Spleen (tissue), 11 donors: ENCODE results near the gene CD274. TPM values are rescaled to one million over a fixed set of nuclear protein-coding genes. Genes with fewer than 3 reads are reported as not detected.
"Not testable (repeated sequence)": the region's sequence is repeated elsewhere in the genome, so short reads cannot be mapped to it uniquely, and the experiment has no call there.

Experiments used
- DNase-seq: peaks from one replicate; pipeline ENCODE4 v3.0.0-alpha.2; 2020
- H3K27ac ChIP-seq, 8 donors: fragments of 200-600 bp; sonication (generic) in 7 of 8; 1 replicate in 4 of 8; 2 replicates in 4 of 8; pipeline versions ENCODE4 v1.5.0 to v1.8.0; 2016 to 2021; ENCODE audit warnings: inconsistent platforms in 4 of 8, mild to moderate bottlenecking in 4 of 8, moderate library complexity in 1 of 8
- H3K27me3 ChIP-seq, 7 donors: fragments of 200-600 bp; sonication (generic) in 6 of 7; replicated peaks in 1 of 7; 1 replicate in 4 of 7; 2 replicates in 3 of 7; pipeline versions ENCODE4 v1.5.0 to v1.8.0; 2016 to 2021; ENCODE audit warnings: inconsistent platforms in 3 of 7, mild to moderate bottlenecking in 1 of 7
- H3K36me3 ChIP-seq, 6 donors: fragments of 200-600 bp; sonication (generic) in 5 of 6; 1 replicate in 4 of 6; 2 replicates in 2 of 6; pipeline versions ENCODE4 v1.5.0 to v1.8.0; 2016 to 2021; ENCODE audit warnings: inconsistent platforms in 2 of 6
- H3K4me1 ChIP-seq, 6 donors: fragments of 200-600 bp; sonication (generic) in 5 of 6; 1 replicate in 3 of 6; 2 replicates in 3 of 6; pipeline versions ENCODE4 v1.5.0 to v1.8.0; 2016 to 2021; ENCODE audit warnings: inconsistent platforms in 3 of 6
- H3K4me3 ChIP-seq, 8 donors: fragments of 200-600 bp; sonication (generic) in 7 of 8; 1 replicate in 4 of 8; 2 replicates in 4 of 8; pipeline versions ENCODE4 v1.5.0 to v1.8.0; 2016 to 2021; ENCODE audit warnings: inconsistent platforms in 4 of 8, mild to moderate bottlenecking in 4 of 8, moderate library complexity in 2 of 8
- H3K9me3 ChIP-seq, 8 donors: fragments of 200-600 bp; sonication (generic) in 7 of 8; 1 replicate in 4 of 8; 2 replicates in 4 of 8; pipeline versions ENCODE4 v1.5.0 to v1.8.0; 2016 to 2021; ENCODE audit warnings: inconsistent platforms in 4 of 8
- CTCF ChIP-seq, 11 experiments: fragments of 200-600 bp in 7 of 11; fragments of 450-650 bp in 4 of 11; sonication (generic) in 4 of 11; IDR thresholded peaks in 8 of 11; conservative IDR thresholded peaks in 3 of 11; 1 replicate in 7 of 11; 2 replicates in 4 of 11; pipeline versions ENCODE4 v1.4.0 to v1.8.0; 2016 to 2021; ENCODE audit warnings: antibody characterized with exemption in 11 of 11, inconsistent platforms in 4 of 11, mild to moderate bottlenecking in 1 of 11
- POLR2A ChIP-seq, 3 donors: fragments of 450-650 bp; IDR thresholded peaks; one replicate each; pipeline ENCODE4 v1.5.1; 2017; ENCODE audit warnings: antibody characterized with exemption in 3 of 3, mild to moderate bottlenecking in 1 of 3
- POLR2AphosphoS5 ChIP-seq, 3 donors: sonication (generic); formaldehyde crosslinking; IDR thresholded peaks; one replicate each; pipeline ENCODE4 v1.5.1; 2017; ENCODE audit warnings: antibody characterized with exemption in 3 of 3
- WGBS, 5 donors: extraction: QIAGEN DNeasy Blood & Tissue Kit in 3 of 5; methylation state at CpG; one replicate each; pipeline versions ENCODE4 v1.1.5 to v1.1.7; 2013 to 2018; 5-methylcytosine and 5-hydroxymethylcytosine counted together
- intact Hi-C: fragments of 100-400 bp; cut with DNase I; formaldehyde crosslinking; loops from one replicate; pipeline ENCODE4 v1.15.0; 2023; ENCODE audit warnings: low total_unique reads
- polyA plus RNA-seq, 3 donors: library from polyadenylated mRNA; stranded (reverse); fragments of 200-250 nt; gene quantifications; one replicate each; pipeline ENCODE4 v1.2.1, GENCODE V29; 2013
- total RNA-seq, 7 donors: library from RNA; depleted of rRNA in 3 of 7; stranded (reverse); fragments of >200 nt in 3 of 7; fragmentation: NEBNext Ultra II Directional in 4 of 7; extraction: Animal tissue kit (Norgen Biotek cat#: 25700) in 4 of 7; gene quantifications; one replicate each; pipeline versions ENCODE4 v1.1.0 to v1.2.1, GENCODE V29; 2016 to 2021
- donor health status: healthy with polysubstance abuse.
- donor health status: DM: no; HTN: no; CAD: no; lungs with moderate emphysema.
- donor health status: DM: no; HTN: no; CAD: no.
- donor health status: Bipolar disorder and iron deficiency.
- donor health status: healthy.
- donor health status: DM: no; HTN: no; CAD: no.
- donor health status: DM: yes; HTN: yes; CAD: no.

The CD274 gene
- total and polyA plus RNA-seq, 10 donors, result 1.8 to 34.8 (median 25.5) TPM

- intact Hi-C loops, result loop anchor here (10.0 kb wide), 1 partner anchor 699 kb away; the partner anchor contains the start of gene AK3
Observed at GRCh38 chr9:5443850-5444249, 6.5 kb upstream of the CD274 start.

GRCh38 chr9:5445096-5445495, 5.2 kb upstream of the CD274 start:
- WGBS, 5 donors, result 91 to 96% (median 91%) methylated on average over 4 of the region's 4 CpGs

More at GRCh38 chr9:5443850-5444249, 6.5 kb upstream of the CD274 start:
- H3K4me3 ChIP-seq, result no peak overlapping the region
- H3K9me3 ChIP-seq, result no peaks in the 10 kb centered on the region
- H3K36me3 ChIP-seq, result no peaks in the 10 kb centered on the region
- no peaks in the 10 kb centered on the region for H3K27me3 ChIP-seq
- 79 to 90% (median 83%) methylated on average over 2 of the region's 2 CpGs for WGBS, 5 donors
- H3K4me1 ChIP-seq, result peaks cover 0 to 24% (median 7%) of the 10 kb centered on the region in 6 donors
- TF ChIP-seq POLR2A (IDR thresholded peaks at IDR 0.05) (no peak), CTCF (IDR thresholded peaks at IDR 0.05 in 8 of 11, conservative IDR thresholded peaks at IDR 0.05 in 3 of 11) (no peak), POLR2AphosphoS5 (IDR thresholded peaks at IDR 0.05) (no peak)
- DNase-seq, result no peak
- no peak overlapping the region for H3K27ac ChIP-seq

GRCh38 chr9:5445886-5446285, 4.5 kb upstream of the CD274 start:
- no peaks in the 10 kb centered on the region for H3K9me3 ChIP-seq
- no peaks in the 10 kb centered on the region for H3K36me3 ChIP-seq
- no peak overlapping the region for H3K4me3 ChIP-seq
- H3K27me3 ChIP-seq, result no peaks in the 10 kb centered on the region
- peaks cover 6 to 38% (median 17%) of the 10 kb centered on the region in 6 donors for H3K4me1 ChIP-seq
- intact Hi-C loops, result loop anchor here (10.0 kb wide), 1 partner anchor 701 kb away; the partner anchor contains the start of gene AK3
- TF ChIP-seq POLR2A (IDR thresholded peaks at IDR 0.05) (no peak), POLR2AphosphoS5 (IDR thresholded peaks at IDR 0.05) (no peak), CTCF (IDR thresholded peaks at IDR 0.05 in 8 of 11, conservative IDR thresholded peaks at IDR 0.05 in 3 of 11) (no peak)
- peak overlapping the region in 1 of 8 donors; percentile 2 for H3K27ac ChIP-seq
- no peak for DNase-seq

More at GRCh38 chr9:5445096-5445495, 5.2 kb upstream of the CD274 start:
- H3K4me3 ChIP-seq, H3K27ac ChIP-seq, DNase-seq, H3K27me3 ChIP-seq, H3K9me3 ChIP-seq, H3K36me3 ChIP-seq: not testable (repeated sequence)
- intact Hi-C loops, result loop anchor here (10.0 kb wide), 1 partner anchor 700 kb away; the partner anchor contains the start of gene AK3
- H3K4me1 ChIP-seq, result peaks cover 6 to 32% (median 15%) of the 10 kb centered on the region in 6 donors

- H3K36me3 ChIP-seq, result no peaks in the 10 kb centered on the region
- intact Hi-C loops, result loop anchor here (10.0 kb wide), 1 partner anchor 702 kb away; the partner anchor contains the start of gene AK3
- no peaks in the 10 kb centered on the region for H3K27me3 ChIP-seq
- H3K4me3 ChIP-seq, result no peak overlapping the region
- TF ChIP-seq POLR2A (IDR thresholded peaks at IDR 0.05) (no peak), POLR2AphosphoS5 (IDR thresholded peaks at IDR 0.05) (no peak), CTCF (IDR thresholded peaks at IDR 0.05 in 8 of 11, conservative IDR thresholded peaks at IDR 0.05 in 3 of 11) (no peak)
- no peak for DNase-seq
- H3K27ac ChIP-seq, result peak overlapping the region in 1 of 8 donors; percentile 13
- peaks cover 6 to 45% (median 25%) of the 10 kb centered on the region in 6 donors for H3K4me1 ChIP-seq
- H3K9me3 ChIP-seq, result no peaks in the 10 kb centered on the region
- 70 to 85% (median 79%) methylated on average over 3 of the region's 3 CpGs for WGBS, 5 donors
Observed at GRCh38 chr9:5446451-5447236, 3.7 kb upstream of the CD274 start.
